ENCODE results near the gene NANOS3.

Gene NANOS3
- total RNA-seq = 1.6 to 6.8 (median 3.3) reads per million in 3 donors

DNA sequence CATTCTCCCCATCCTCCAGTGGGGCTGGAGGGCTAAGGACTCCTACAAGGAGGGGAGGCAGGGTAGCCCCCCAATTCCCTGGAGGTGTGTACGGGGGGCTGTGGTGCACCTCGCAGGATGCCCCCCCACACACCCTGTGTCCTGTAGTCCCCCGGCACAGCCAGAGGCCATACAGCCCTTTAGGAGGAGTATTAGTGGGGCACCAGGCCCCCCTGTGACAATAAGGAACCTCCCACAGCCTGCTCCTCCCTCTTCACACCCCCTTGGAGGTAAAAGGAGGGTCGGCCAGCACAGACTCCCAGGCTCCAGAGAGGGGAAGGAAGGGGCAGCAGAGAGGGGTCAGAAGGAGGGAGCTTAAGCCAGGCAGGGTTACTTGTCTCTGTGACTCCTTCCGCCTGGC lies at the start of gene NANOS3:
NANOS3 (plus strand) TSS at position 301 of the 400 bp plus-strand sequence. CDS start 115 bp downstream, outside the sequence.
- Histone ChIP-seq H3K36me3 (ENCODE audit: control insufficient read depth, insufficient read depth, low read length) (no peaks in the 10 kb centered on the region), H3K4me3 (ENCODE audit: insufficient read depth, low read depth, low read length, poor library complexity, severe bottlenecking) (no peak within 1 kb of the TSS), H3K27me3 (replicated peaks; ENCODE audit: control insufficient read depth, insufficient read depth, low read length, poor library complexity, severe bottlenecking) (peaks cover 9% of the 10 kb centered on the region), H3K4me1 (ENCODE audit: control insufficient read depth, insufficient read depth, low read length, poor library complexity, severe bottlenecking) (peaks cover 24% of the 10 kb centered on the region), H3K9me3 (ENCODE audit: control insufficient read depth, low read length) (no peaks in the 10 kb centered on the region), H3K27ac (ENCODE audit: insufficient read depth, low read length, poor library complexity, severe bottlenecking) (no peak within 1 kb of the TSS)
- no peak for DNase-seq

DNA sequence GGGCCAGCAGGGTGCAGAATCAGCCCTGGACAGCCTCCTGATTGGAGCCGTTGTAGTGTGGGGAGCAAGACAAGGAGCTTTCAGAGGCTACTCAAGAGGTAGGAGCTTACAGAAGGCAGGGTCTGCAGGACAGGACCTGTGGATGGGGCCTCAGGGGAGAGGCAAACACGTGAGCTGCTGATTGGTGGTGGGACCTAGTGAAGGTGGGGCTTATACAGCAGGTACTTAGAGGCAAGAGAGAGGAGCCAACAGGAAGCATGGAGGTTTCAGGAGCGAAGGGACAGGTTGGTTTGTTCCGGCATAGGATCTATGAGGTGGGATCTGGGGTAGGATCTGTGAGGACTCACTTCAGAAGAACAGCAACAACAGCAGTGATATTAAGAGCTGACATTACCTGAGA lies 49.3 kb upstream of the NANOS3 start:
- Histone ChIP-seq H3K4me3 (ENCODE audit: insufficient read depth, low read depth, low read length, poor library complexity, severe bottlenecking) (no peak overlapping the region), H3K27me3 (replicated peaks; ENCODE audit: control insufficient read depth, insufficient read depth, low read length, poor library complexity, severe bottlenecking) (no peaks in the 10 kb centered on the region), H3K36me3 (ENCODE audit: control insufficient read depth, insufficient read depth, low read length) (peaks cover 9% of the 10 kb centered on the region), H3K27ac (ENCODE audit: insufficient read depth, low read length, poor library complexity, severe bottlenecking) (no peak overlapping the region), H3K9me3 (ENCODE audit: control insufficient read depth, low read length) (no peaks in the 10 kb centered on the region), H3K4me1 (ENCODE audit: control insufficient read depth, insufficient read depth, low read length, poor library complexity, severe bottlenecking) (no peaks in the 10 kb centered on the region)
- no peak for DNase-seq

DNA sequence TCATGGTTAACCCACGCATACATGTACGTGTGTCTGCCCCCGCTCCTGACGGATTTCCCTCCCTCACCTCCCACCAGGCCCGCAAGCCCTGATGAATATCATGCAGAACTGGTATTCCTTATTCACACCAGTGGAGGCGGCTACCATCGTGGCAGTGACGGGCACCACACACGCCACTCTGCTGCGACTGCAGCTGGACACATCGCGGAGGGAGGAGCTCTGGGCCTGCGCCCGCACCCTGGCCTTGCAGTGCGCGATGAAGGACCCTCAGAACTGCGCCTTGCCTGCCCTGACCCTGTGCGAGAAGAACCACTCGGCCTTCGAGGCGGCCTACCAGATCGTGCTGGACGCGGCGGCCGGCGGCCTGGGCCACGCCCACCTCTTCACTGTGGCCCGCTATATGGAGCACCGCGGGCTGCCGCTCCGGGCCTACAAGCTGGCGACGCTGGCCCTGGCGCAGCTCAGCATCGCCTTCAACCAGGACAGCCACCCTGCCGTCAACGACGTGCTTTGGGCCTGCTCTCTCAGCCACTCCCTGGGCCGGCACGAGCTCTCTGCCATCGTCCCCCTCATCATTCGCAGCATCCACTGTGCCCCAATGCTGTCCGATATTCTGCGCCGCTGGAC lies 46.7 kb upstream of the NANOS3 start:
- H3K36me3 ChIP-seq (ENCODE audit: control insufficient read depth, insufficient read depth, low read length) = peaks cover 9% of the 10 kb centered on the region
- peaks cover 11% of the 10 kb centered on the region for H3K4me1 ChIP-seq (ENCODE audit: control insufficient read depth, insufficient read depth, low read length, poor library complexity, severe bottlenecking)
- no peak overlapping the region for H3K4me3 ChIP-seq (ENCODE audit: insufficient read depth, low read depth, low read length, poor library complexity, severe bottlenecking)
- peak in 1 of 3 donors; percentile 26 for DNase-seq
- H3K27me3 ChIP-seq (replicated peaks; ENCODE audit: control insufficient read depth, insufficient read depth, low read length, poor library complexity, severe bottlenecking) = no peaks in the 10 kb centered on the region
- no peak overlapping the region for H3K27ac ChIP-seq (ENCODE audit: insufficient read depth, low read length, poor library complexity, severe bottlenecking)
- no peaks in the 10 kb centered on the region for H3K9me3 ChIP-seq (ENCODE audit: control insufficient read depth, low read length)

DNA sequence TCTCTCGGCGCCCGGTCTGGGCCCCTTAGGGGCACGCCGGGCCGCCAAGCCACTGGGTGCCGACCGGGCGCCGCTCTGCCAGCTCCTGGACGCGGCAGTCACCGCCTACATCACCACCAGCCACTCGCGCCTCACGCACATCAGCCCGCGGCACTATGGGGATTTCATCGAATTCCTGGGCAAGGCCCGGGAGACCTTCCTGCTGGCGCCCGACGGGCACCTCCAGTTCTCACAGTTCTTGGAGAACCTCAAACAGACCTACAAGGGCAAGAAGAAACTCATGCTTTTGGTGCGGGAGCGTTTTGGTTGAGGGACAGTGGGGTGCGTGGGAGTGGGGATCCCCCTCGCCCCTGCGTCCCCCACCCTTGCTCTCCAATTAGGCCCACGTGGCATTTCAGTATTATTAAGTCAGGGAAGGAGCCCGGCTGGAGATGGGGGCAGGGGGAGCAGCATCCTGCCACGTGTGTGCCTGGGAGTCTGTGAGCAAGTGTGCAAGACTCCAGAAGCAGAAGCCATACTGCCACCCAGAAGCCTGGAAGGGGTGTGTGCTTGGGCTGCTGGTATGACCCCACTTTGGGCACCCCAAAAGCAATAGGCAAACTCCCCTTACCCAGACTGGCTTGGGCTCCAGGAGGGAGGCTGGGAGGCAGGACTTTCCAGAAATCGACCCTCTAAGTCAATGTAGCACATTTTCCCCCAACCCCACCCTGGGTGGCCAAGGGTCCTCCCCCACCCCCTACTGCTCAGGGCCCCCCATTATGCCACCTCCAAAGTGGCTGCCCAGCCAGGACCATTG lies 46.0 kb upstream of the NANOS3 start:
- peaks cover 13% of the 10 kb centered on the region for H3K36me3 ChIP-seq (ENCODE audit: control insufficient read depth, insufficient read depth, low read length)
- H3K9me3 ChIP-seq (ENCODE audit: control insufficient read depth, low read length) = no peaks in the 10 kb centered on the region
- peaks cover 16% of the 10 kb centered on the region for H3K4me1 ChIP-seq (ENCODE audit: control insufficient read depth, insufficient read depth, low read length, poor library complexity, severe bottlenecking)
- H3K27ac ChIP-seq (ENCODE audit: insufficient read depth, low read length, poor library complexity, severe bottlenecking) = peak overlapping the region; percentile 11
- no peak overlapping the region for H3K4me3 ChIP-seq (ENCODE audit: insufficient read depth, low read depth, low read length, poor library complexity, severe bottlenecking)
- no peaks in the 10 kb centered on the region for H3K27me3 ChIP-seq (replicated peaks; ENCODE audit: control insufficient read depth, insufficient read depth, low read length, poor library complexity, severe bottlenecking)
- peak in 1 of 3 donors; percentile 48 for DNase-seq

DNA sequence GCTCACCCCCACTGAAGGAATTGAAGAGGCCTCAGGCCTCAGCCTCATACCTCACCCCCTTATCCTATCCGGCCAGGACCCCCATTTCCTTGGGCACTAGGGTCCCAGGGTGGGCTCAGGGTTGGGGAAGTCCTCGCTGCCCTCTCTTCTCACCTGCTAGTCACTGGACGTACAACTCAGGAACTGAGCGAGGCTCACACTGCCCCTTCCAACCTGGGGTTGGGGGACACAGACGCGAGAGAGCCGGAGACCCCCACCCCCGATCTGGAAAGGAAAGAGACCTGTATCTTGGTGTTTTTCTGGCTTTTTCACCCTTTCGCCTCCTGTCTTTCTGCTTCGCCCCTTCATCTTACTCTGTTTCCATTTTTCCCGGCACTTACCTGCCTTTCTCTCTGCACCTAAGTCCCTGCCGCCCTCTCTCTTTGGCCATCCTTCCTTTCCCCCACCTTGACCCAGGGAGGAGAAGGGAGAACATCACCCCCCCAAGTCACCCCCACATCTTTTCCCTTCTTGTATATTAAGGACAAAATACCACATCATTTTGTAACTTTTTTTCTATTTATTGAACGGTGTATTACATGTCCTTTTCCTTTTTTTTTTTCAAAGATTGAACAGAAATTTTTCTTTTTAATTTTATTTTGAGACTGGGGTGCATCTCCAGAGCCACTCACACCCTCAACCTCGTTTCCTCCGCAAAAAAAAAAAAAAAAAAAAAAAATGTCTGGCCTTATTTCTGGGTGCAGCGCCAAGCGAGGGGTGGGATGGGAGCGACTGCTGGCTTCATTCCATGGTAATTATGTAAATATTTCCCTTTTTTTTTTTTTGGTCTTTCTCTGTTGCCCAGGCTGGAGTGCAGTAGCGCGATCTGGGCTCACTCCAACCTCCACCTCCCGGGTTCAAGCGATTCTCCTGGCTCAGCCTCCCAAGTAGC lies 45.1 kb upstream of the NANOS3 start:
- Histone ChIP-seq H3K36me3 (ENCODE audit: control insufficient read depth, insufficient read depth, low read length) (peaks cover 14% of the 10 kb centered on the region), H3K4me1 (ENCODE audit: control insufficient read depth, insufficient read depth, low read length, poor library complexity, severe bottlenecking) (peaks cover 24% of the 10 kb centered on the region), H3K27me3 (replicated peaks; ENCODE audit: control insufficient read depth, insufficient read depth, low read length, poor library complexity, severe bottlenecking) (no peaks in the 10 kb centered on the region), H3K9me3 (ENCODE audit: control insufficient read depth, low read length) (no peaks in the 10 kb centered on the region), H3K4me3 (ENCODE audit: insufficient read depth, low read depth, low read length, poor library complexity, severe bottlenecking) (no peak overlapping the region), H3K27ac (ENCODE audit: insufficient read depth, low read length, poor library complexity, severe bottlenecking) (peak overlapping the region; percentile 11)
- DNase-seq = no peak

DNA sequence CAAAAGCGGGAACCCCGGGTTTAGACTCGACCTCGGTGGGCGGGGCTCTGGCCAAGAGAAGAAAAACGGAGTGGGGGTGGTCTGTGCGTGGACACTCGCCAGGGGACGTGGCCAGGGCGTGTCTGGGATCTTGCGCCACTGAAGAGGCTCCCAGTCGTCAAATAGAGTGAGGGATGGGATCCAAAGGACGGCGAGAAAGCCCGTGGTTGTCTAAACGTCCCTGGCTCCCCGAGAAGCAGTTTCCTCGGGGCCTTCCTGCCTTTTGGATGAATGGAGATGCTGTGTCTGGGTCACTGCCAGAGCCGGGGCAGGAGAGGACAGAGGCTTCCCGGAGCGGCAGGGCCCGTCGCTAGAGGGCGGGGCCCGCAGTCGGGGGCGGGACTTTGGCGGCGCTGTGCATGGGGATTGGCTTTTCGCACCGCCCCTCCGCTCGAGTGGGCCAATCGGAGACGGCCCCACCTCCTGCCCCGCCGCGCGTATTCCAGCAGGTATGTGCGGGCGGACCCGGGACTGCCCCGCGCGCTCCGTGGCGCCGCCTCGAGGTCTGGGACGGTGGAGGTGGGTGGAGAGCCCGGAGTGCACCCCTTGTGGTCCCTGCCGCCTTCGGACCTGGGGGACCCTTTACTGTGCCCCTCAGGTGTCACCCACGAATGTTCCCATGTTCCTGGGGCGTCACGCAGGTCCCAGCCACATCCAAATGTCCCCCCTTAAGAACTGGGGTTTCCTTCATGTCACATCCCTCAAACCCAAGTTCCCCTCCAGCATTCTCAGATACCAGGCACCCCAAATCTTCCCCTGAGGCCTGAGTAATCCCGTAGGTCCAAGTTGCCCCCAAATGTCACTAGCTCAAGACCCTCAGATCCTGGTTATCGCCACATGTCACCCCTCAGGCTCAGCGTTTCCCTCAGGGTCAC lies 43.3 kb upstream of the NANOS3 start:
- peaks cover 39% of the 10 kb centered on the region for H3K4me1 ChIP-seq (ENCODE audit: control insufficient read depth, insufficient read depth, low read length, poor library complexity, severe bottlenecking)
- no peaks in the 10 kb centered on the region for H3K9me3 ChIP-seq (ENCODE audit: control insufficient read depth, low read length)
- peak; percentile 87 to 89 (median 88) for DNase-seq
- no peaks in the 10 kb centered on the region for H3K27me3 ChIP-seq (replicated peaks; ENCODE audit: control insufficient read depth, insufficient read depth, low read length, poor library complexity, severe bottlenecking)
- H3K36me3 ChIP-seq (ENCODE audit: control insufficient read depth, insufficient read depth, low read length) = peaks cover 14% of the 10 kb centered on the region
- H3K4me3 ChIP-seq (ENCODE audit: insufficient read depth, low read depth, low read length, poor library complexity, severe bottlenecking) = peak overlapping the region; percentile 32
- peak overlapping the region; percentile 74 for H3K27ac ChIP-seq (ENCODE audit: insufficient read depth, low read length, poor library complexity, severe bottlenecking)

DNA sequence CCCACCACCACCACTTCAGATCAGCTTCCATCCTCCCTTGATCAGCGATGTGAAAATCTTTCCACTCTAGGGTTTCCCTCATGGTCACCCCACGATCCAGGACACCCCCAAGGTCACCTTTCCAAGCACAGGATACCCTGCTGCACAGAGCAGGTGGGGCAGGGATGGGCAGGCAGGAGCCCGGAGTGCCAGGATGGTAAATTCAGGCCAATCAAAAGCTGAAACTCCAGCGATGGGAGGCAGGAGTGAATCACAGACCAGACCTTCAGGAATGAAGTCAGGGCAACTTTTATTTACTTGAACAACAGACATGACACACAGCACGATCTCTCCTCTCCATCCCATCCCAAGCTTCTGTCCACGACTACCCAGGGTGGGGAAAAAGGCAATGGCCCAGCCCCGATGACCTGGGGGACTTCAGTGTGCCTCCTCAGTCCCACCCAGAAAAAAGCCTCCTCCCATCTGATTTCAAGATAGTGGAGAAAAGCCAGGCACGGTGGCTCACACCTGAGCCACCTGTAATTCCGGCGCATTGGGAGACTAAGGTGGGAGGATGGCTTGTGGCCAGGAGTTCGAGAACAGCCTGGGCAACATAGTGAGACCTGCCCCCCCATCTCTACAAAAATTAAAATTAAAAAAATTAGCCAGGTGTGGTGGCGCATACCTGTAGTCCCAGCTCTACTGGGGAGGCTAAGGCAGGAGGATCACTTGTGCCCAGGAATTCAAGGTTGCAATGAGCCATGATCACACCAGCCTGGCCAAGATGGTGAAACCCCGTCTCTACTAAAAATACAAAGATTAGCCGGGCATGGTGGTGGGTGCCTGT lies 42.5 kb upstream of the NANOS3 start:
- DNase-seq = no peak
- Histone ChIP-seq H3K27ac (ENCODE audit: insufficient read depth, low read length, poor library complexity, severe bottlenecking) (peak overlapping the region; percentile 74), H3K36me3 (ENCODE audit: control insufficient read depth, insufficient read depth, low read length) (peaks cover 14% of the 10 kb centered on the region), H3K27me3 (replicated peaks; ENCODE audit: control insufficient read depth, insufficient read depth, low read length, poor library complexity, severe bottlenecking) (no peaks in the 10 kb centered on the region), H3K9me3 (ENCODE audit: control insufficient read depth, low read length) (no peaks in the 10 kb centered on the region), H3K4me1 (ENCODE audit: control insufficient read depth, insufficient read depth, low read length, poor library complexity, severe bottlenecking) (peaks cover 47% of the 10 kb centered on the region), H3K4me3 (ENCODE audit: insufficient read depth, low read depth, low read length, poor library complexity, severe bottlenecking) (no peak overlapping the region)

DNA sequence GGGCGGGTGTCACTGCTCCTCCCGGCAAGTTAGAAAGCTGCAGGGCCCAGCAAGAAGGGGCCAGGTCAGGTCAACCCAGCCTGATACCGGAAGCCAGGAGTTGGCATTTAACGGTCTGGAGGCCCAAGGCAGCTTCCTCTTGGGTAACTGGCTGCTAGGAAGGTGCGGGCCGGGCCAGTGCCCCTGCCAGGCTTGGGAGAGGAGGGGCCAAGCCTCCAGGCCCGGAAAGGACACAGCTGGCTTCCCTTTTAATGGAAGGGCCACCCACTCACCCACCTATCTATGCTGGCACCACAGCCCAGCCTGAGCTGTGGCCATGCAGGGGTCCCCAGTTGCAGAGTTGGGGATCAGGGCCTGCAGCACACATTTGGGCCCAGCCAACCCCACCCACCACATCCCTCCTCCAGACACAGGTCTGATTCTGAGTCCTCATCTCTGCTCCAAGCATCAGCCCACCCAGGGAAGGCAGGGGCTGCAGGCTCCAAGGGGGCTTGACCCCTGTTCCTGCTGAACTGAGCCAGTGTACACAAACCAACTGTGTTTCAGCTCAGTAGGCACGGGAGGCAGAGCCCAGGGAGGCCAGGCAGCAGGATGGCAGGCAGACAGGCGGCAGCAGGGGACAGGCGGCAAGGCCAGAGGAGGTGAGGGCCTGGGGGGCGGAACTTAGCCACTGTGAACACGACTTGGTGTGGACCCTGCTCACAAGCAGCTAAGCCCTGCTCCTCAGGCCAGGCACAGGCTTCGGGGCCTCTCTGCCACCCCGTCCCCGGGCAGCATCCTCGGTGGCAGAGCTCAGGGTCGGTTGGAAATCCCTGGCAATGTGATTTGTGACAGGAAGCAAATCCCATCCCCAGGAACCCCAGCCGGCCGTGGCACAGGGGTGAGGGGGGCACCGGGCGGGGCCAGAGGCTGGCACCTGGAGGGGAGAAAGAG lies 40.9 kb upstream of the NANOS3 start:
- Histone ChIP-seq H3K27ac (ENCODE audit: insufficient read depth, low read length, poor library complexity, severe bottlenecking) (peak overlapping the region; percentile 99), H3K36me3 (ENCODE audit: control insufficient read depth, insufficient read depth, low read length) (peaks cover 7% of the 10 kb centered on the region), H3K4me1 (ENCODE audit: control insufficient read depth, insufficient read depth, low read length, poor library complexity, severe bottlenecking) (peaks cover 63% of the 10 kb centered on the region), H3K4me3 (ENCODE audit: insufficient read depth, low read depth, low read length, poor library complexity, severe bottlenecking) (peak overlapping the region; percentile 23), H3K27me3 (replicated peaks; ENCODE audit: control insufficient read depth, insufficient read depth, low read length, poor library complexity, severe bottlenecking) (no peaks in the 10 kb centered on the region), H3K9me3 (ENCODE audit: control insufficient read depth, low read length) (no peaks in the 10 kb centered on the region)
- peak in 1 of 3 donors; percentile 31 for DNase-seq
